ENCODE measurements around the gene WFIKKN2. TPM values are rescaled to one million over a fixed set of nuclear protein-coding genes. Genes with fewer than 3 reads are reported as not detected.
A peak's percentile ranks its signal among the peaks of the same experiment; 100 is the strongest.
"Not testable (repeated sequence)": the region's sequence is repeated elsewhere in the genome, so short reads cannot be mapped to it uniquely, and the experiment has no call there.

The WFIKKN2 gene
- polyA plus RNA-seq, 10 donors, result 0.70 to 2.8 (median 1.7) TPM

- DNase-seq, result no peak
Observed at GRCh38 chr17:50850640-50851039, 15.3 kb downstream of the WFIKKN2 start.

GRCh38 chr17:50853015-50853615 lies 17.7 kb downstream of the WFIKKN2 start:
- DNase-seq, result no peak

- no peak for DNase-seq
Observed at GRCh38 chr17:50853781-50854180, 18.4 kb downstream of the WFIKKN2 start.

- no peak for DNase-seq
Observed at GRCh38 chr17:50855708-50856330, 20.4 kb downstream of the WFIKKN2 start.

- DNase-seq, result no peak
Observed at GRCh38 chr17:50856431-50856830, 21.0 kb downstream of the WFIKKN2 start.

GRCh38 chr17:50858486-50859225 lies 23.3 kb downstream of the WFIKKN2 start:
- DNase-seq, result no peak

- DNase-seq, result not testable (repeated sequence)
Observed at GRCh38 chr17:50859727-50860126, 24.3 kb downstream of the WFIKKN2 start.

- no peak for DNase-seq
Observed at GRCh38 chr17:50861334-50861676, 25.9 kb downstream of the WFIKKN2 start.

GRCh38 chr17:50861822-50862528 lies 26.6 kb downstream of the WFIKKN2 start:
- no peak for DNase-seq

GRCh38 chr17:50863221-50863843 lies 27.9 kb downstream of the WFIKKN2 start:
- DNase-seq, result no peak

GRCh38 chr17:50863931-50864330 lies 28.5 kb downstream of the WFIKKN2 start:
- DNase-seq, result no peak

GRCh38 chr17:50864747-50865059 lies 29.3 kb downstream of the WFIKKN2 start:
- no peak for DNase-seq

- peak; percentile 59 to 85 (median 67) for DNase-seq
Observed at GRCh38 chr17:50865060-50865867, 29.9 kb downstream of the WFIKKN2 start.

- no peak for DNase-seq
Observed at GRCh38 chr17:50865868-50866260, 30.5 kb downstream of the WFIKKN2 start.

GRCh38 chr17:50866261-50866949 lies 31.0 kb downstream of the WFIKKN2 start, which contains the start of gene TOB1:
Gene TOB1, minus strand, starts transcription at chr17:50866354. Its CDS starts 2,337 bp downstream, at chr17:50864017.
- peak; percentile 97 to 99 (median 97) for DNase-seq

- peak in 1 of 3 donors; percentile 96 for DNase-seq
Observed at GRCh38 chr17:50866950-50867362, 31.6 kb downstream of the WFIKKN2 start.

- peak; percentile 95 to 98 (median 97) for DNase-seq
Observed at GRCh38 chr17:50867363-50868139, 32.2 kb downstream of the WFIKKN2 start.

GRCh38 chr17:50868140-50868438 lies 32.7 kb downstream of the WFIKKN2 start:
- no peak for DNase-seq

- DNase-seq, result no peak
Observed at GRCh38 chr17:50868602-50869001, 33.2 kb downstream of the WFIKKN2 start.

- no peak for DNase-seq
Observed at GRCh38 chr17:50871364-50871763, 36.0 kb downstream of the WFIKKN2 start.

Measured in muscle of back (tissue), 11 donors.